GM18526 (cell line): ENCODE measurements around the gene MBP.

ENCODE experiments used
- POLR2A ChIP-seq: IDR thresholded peaks from 3 replicates; pipeline ENCODE4 v1.6.1; 2011; ENCODE audit not compliant: insufficient read length; ENCODE audit errors: extremely low read depth

The MBP gene

DNA sequence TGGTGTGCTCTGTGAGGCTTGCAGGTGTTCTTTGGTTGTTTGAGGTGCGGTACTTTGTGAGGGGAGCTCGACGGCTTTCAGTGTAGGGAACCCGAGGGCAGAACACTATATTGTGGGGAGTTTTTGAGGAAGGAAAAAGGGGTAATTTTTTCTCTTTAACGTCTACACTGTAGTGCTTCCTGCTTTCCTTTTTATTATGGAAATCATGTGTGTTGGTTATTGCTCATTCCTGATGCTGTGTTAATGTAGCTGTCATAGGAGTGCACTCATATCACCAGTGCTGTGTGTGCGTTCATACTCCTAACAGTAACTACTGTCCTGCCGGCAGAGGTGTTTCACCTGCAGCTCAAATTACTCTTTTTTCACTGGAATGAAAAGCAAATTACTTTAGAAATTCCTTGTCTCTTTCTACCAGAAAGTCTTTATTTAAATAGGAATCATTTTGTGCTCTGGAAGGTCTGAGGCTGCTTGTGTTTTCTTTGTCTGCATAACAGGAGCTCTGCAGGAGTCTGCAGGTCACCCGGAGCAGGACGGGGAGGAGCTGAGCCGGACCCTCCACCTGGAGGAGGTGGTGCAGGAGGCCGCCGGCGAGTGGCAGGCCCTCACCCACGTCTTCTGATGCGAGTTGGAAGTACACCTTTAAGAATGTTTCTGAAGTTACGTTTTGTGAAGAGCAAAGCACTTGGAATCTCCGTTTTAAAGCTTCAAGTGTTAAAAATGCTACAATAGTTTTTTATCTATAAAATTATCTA is 164.7 kb downstream of the MBP start:
- no peak for TF ChIP-seq POLR2A

DNA sequence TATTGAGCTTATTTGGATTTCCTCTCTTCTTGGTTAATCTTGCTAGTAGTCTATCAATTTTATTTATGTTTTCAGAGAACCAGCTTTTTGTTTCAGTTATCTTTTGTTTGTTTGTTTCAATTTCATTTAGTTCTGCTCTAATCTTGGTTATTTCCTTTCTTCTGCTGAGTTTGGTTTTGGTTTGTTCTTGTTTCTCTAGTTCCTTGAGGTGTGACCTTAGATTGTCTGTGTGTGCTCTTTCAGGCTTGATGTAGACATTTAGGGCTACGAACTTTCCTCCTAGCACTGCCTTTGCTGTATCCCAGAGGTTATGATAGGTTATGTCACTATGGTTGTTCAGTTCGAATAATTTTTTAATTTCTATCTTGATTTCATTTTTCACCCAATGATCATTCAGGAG is 168.6 kb downstream of the MBP start:
- TF ChIP-seq POLR2A = no peak

GRCh38 chr18:76962851-76963250 is 169.7 kb downstream of the MBP start:
- TF ChIP-seq POLR2A = no peak

GRCh38 chr18:76960528-76961035 is 172.0 kb downstream of the MBP start:
- no peak for TF ChIP-seq POLR2A

GRCh38 chr18:76959605-76960004 is 173.0 kb downstream of the MBP start:
- TF ChIP-seq POLR2A = no peak

- no peak for TF ChIP-seq POLR2A
Observed at GRCh38 chr18:76958692-76959341, 173.8 kb downstream of the MBP start.

DNA sequence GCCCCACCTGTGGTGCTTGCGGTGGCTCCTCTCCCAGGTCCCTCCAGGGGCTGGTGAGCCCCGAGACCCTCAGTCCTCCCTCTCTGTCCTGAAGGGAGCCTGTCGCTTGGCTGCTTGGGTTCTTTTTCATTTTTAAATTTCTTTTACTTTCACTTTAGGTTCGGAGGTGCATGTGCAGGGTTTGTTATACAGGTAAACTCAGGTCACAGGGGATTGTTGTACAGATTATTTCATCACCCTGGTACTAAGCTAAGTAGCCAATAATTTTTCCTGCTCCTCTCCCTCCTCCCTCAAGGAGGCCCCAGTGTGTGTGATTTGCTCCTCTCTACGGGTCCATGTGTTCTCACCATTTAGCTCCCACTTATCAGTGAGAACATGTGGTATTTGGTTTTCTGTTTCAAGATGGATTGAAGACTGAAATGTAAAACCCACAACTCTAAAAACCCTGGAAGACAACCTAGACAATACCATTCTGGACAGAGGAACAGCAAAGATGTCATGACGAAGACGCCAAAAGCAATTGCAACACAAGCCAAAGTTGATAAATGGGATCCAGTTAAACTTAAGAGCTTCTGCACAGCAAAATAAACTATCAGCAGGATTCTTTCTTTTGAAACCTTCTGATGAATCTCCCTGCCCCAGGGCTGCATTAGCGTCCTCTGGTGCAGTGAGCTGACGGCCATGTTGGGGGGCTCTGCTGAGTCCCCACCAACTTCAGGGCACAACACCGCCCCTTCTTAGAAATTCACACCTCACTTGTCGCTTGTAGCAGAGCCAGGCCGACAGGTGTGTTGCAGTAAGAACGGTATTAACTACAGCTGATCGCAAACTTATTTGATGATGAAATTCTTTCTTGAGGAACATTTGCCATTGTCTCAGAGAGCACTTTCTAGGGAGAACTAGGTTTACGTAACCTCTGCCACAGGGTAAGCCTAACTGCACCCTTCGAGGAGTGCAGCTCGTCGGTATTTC is 174.9 kb downstream of the MBP start:
- TF ChIP-seq POLR2A = no peak

DNA sequence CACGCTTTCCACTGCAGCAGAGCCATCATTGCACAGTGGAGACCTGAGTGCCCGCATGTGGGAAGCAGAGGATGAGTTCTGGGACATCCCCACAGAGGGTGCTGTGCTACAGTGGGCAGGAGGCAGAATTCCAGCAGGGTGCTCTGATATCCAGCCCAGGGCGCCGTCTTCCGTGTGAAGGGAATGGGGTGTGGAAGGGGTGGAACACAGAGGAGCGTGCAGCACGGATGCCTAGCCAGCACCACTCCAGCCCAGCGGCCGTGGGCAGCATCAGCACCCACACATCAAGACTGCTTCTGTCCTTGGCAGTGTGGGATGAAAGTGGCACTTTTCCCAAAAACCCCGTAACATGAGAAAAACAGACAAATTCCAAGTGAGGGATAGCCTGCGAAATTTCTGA is 175.9 kb downstream of the MBP start:
- no peak for TF ChIP-seq POLR2A

GRCh38 chr18:76955524-76956170 is 176.9 kb downstream of the MBP start:
- TF ChIP-seq POLR2A = no peak

DNA sequence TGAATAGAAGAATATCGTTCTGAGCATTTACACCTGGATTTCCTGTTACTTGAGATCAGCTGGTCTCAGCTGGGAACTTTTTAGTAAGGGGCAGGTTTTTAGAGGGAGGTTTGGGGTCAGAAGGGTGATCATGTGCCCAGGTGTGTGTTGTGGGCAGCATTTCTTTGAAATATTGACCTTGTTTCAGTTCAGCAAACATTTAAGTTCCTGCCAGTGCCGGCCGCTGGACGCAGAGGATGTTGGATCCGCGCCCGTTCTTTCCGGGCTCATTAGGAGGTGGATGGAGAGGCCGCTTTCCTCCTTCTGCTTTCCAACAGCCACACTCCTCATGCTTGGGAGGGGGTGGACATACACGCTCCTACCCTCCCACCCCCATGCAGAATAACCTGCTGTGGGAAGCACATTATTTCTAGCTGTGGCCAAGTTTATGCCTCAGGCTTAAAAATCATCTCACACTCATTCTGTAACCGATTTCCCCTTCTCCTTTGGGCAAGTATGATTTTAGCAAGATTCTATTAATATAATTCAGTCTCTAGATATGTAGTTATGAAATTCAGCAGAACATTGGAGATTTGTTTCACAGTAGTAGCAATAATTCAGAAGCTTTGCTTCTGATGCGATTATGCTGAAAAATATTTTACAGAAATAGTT is 178.9 kb downstream of the MBP start:
- TF ChIP-seq POLR2A = no peak

DNA sequence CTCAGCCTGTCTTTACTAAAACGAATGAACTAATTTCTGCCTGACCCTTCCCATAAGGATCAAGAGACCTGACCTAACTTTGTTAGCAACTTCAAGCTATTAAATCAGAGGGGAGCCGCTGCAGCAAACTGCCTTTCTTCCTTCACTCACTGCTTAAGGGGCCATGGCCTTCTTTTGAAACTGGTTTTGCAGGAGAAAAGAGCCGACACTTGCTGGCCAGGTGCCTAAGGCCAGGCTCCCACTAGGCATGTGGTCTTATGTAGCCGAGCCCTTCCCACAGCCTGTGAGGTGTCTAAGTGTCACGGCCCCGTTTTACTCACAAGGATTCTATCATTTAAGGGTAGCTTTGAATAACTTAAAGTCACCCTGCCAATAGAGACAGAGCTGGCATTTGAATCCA is 179.4 kb downstream of the MBP start:
- no peak for TF ChIP-seq POLR2A

DNA sequence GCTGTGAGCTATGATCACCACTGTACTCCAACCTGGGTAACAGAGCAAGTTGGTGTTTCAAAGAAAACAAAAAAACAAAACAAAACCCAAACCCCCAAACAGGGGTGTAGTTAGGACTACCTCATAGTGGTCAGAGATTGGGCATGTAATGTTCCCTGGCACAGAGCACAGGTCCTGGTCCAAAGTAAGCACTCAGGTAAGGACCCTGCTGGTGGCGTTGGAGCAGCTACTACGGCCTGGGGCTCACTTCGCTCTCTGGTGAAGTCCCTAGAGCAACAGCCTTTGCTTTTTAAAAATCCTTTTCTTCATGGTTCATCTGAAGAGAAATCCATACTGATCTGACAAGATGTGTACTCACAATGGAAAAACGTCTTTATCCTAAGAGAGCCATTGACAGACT is 179.8 kb downstream of the MBP start:
- no peak for TF ChIP-seq POLR2A

GRCh38 chr18:76951456-76952247 is 180.9 kb downstream of the MBP start:
- TF ChIP-seq POLR2A = no peak

DNA sequence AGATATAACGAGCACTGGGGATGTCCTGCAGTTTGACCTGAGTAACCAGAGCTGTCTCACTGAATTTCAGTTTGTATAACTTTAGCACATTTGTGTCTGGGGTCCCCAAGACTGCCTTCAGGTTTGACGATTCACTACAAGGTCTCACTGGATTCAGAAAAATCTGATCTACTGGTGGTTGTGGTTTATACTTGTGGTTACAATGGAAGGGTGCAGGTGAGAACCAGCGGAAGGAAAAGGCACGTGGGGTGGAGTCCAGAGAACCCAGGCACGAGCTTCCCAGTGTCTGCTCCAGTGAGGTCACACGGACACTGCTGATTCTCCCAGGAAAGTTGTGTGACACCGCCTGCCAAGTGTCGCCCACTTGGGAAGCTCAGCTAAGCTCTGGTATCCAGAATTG is 184.2 kb downstream of the MBP start:
- no peak for TF ChIP-seq POLR2A
